ENCODE data around the gene CLRN2.

CLRN2 gene

DNA sequence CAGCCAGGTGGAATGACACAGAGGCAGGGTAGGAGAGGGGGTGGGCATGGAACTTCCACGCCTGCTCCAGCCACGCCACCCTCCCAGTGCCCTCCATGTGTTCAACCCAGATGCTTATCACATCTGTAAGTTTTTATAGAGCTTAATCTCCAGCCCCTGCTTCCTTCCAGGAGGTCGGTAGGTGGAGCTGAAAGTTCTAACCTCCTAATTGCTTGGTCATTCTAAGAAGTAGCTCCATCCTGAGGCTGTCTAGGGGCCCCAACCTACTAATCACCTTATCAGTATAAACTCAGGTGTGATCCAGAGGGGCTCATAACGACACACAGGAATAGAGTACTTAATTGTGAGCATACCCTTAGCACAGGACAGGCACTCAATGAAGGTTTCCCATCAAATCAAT, 21.3 kb upstream of the CLRN2 start:
- Histone ChIP-seq H3K9me3 (no peaks in the 10 kb centered on the region), H3K4me3 (ENCODE audit: low read depth in 1 of 2, low read length in 1 of 2) (no peak overlapping the region), H3K4me1 (ENCODE audit: control insufficient read depth in 1 of 2, insufficient read depth in 1 of 2, low read depth in 1 of 2, low read length in 1 of 2) (no peaks in the 10 kb centered on the region), H3K36me3 (peaks cover 15% of the 10 kb centered on the region), H3K27ac (no peak overlapping the region), H3K27me3 (no peaks in the 10 kb centered on the region)
- TF ChIP-seq CTCF (IDR thresholded peaks at IDR 0.05) = no peak

DNA sequence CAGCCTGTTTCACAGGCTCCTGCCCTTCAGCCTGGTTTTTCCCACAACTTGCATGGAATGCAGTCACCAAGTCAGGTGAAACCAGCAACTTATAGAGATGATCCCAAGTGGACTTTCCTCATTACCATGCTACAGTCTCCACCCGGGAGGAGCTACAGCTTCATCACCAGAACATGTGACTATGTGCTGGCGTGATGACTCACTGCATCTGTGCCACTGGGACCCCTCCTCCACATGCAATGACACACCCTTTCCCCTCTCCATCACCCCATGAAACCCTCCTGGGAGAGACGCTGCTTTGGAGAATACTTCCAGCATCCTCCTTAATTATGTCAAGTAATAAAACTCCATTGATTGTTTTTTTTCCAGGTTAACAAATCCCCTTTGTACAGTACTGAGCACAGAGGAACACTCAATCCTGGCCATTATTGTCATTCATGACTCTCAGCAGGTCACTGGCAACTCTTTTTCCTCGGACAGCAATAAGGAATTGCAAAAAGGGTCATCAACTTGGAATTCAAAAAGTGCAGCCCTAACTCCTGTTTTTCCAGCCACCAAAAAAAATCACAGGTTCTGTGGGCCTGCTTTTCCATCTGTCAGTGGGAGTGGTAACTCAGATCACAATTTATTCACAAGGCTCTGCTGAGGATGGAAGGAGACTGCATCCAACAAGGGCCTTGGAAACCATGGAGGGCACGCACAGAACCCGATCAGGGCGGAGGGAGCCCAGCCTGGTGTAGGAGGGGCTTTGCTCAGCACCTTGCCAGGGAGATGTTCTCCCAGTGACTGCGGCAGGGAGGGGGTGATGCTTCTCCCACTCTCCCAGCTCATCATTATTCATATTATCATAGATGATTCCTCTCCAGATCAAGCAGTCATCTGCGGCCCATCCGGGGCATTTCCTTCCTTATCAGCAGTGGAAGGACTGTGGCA, 20.4 kb upstream of the CLRN2 start:
- TF ChIP-seq CTCF (IDR thresholded peaks at IDR 0.05) = no peak
- H3K9me3 ChIP-seq = no peaks in the 10 kb centered on the region
- no peaks in the 10 kb centered on the region for H3K27me3 ChIP-seq
- H3K4me1 ChIP-seq (ENCODE audit: control insufficient read depth in 1 of 2, insufficient read depth in 1 of 2, low read depth in 1 of 2, low read length in 1 of 2) = no peaks in the 10 kb centered on the region
- peaks cover 8% of the 10 kb centered on the region for H3K36me3 ChIP-seq
- no peak overlapping the region for H3K4me3 ChIP-seq (ENCODE audit: low read depth in 1 of 2, low read length in 1 of 2)
- H3K27ac ChIP-seq = no peak overlapping the region

- Histone ChIP-seq H3K27me3 (no peaks in the 10 kb centered on the region), H3K36me3 (no peaks in the 10 kb centered on the region), H3K4me1 (ENCODE audit: control insufficient read depth in 1 of 2, insufficient read depth in 1 of 2, low read depth in 1 of 2, low read length in 1 of 2) (no peaks in the 10 kb centered on the region), H3K4me3 (ENCODE audit: low read depth in 1 of 2, low read length in 1 of 2) (no peak overlapping the region), H3K9me3 (no peaks in the 10 kb centered on the region), H3K27ac (no peak overlapping the region)
- no peak for TF ChIP-seq CTCF (IDR thresholded peaks at IDR 0.05)
Observed at GRCh38 chr4:17497890-17498523, 17.0 kb upstream of the CLRN2 start.

DNA sequence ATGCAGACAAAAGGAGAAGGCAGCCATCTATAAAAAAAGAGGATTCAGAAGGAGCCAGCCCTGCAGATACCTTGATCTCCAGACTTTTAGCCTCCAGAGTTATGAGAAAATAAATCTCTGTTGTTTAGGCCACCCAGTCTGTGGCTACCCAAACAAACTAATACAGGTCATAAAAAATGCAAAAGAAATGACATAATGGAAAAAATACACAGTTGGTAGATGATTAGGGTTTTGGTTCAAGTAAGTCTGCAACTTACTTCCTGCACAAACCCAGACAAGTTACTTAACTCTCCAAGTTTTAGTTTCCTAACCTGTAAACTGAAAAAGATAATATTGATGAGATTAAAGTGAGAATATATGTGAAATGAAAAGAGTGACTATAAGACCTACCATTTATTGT, 14.4 kb upstream of the CLRN2 start:
- no peak for TF ChIP-seq CTCF (IDR thresholded peaks at IDR 0.05)
- Histone ChIP-seq H3K27me3 (no peaks in the 10 kb centered on the region), H3K27ac (no peak overlapping the region), H3K36me3 (no peaks in the 10 kb centered on the region), H3K4me1 (ENCODE audit: control insufficient read depth in 1 of 2, insufficient read depth in 1 of 2, low read depth in 1 of 2, low read length in 1 of 2) (no peaks in the 10 kb centered on the region), H3K9me3 (no peaks in the 10 kb centered on the region), H3K4me3 (ENCODE audit: low read depth in 1 of 2, low read length in 1 of 2) (no peak overlapping the region)

GRCh38 chr4:17502756-17503155, 12.2 kb upstream of the CLRN2 start:
- TF ChIP-seq CTCF (IDR thresholded peaks at IDR 0.05) = no peak
- Histone ChIP-seq H3K9me3 (no peaks in the 10 kb centered on the region), H3K4me1 (ENCODE audit: control insufficient read depth in 1 of 2, insufficient read depth in 1 of 2, low read depth in 1 of 2, low read length in 1 of 2) (no peaks in the 10 kb centered on the region), H3K4me3 (ENCODE audit: low read depth in 1 of 2, low read length in 1 of 2) (no peak overlapping the region), H3K27me3 (no peaks in the 10 kb centered on the region), H3K27ac (no peak overlapping the region), H3K36me3 (no peaks in the 10 kb centered on the region)

Measured in neutrophil (primary cell).